ENCODE data around the gene CBLB. TPM values are rescaled to one million over a fixed set of nuclear protein-coding genes. Genes with fewer than 3 reads are reported as not detected.

The CBLB gene
- total and polyA plus RNA-seq, 2 of the 4 experiments (the other 2 are of a cell fraction), result 10.1 to 20.1 TPM

- H3K4ac ChIP-seq (ENCODE audit: low read depth, low read length), result no peak overlapping the region
- H4K8ac ChIP-seq (ENCODE audit: low read depth in 2 of 2, low read length in 2 of 2), result no peak overlapping the region
- no peaks in the 10 kb centered on the region for H3K9me3 ChIP-seq (ENCODE audit: control insufficient read depth, insufficient read depth, low read length)
- ATAC-seq (ENCODE audit: low read depth), result no peak
- dilution Hi-C loops (cut with HindIII; ENCODE audit: low sequenced_read_pairs, unreplicated experiment) (no loop called here), in situ Hi-C loops (cut with MboI; ENCODE audit: low sequenced_read_pairs) (no loop called here), intact Hi-C loops (cut with micrococcal nuclease) (no loop called here)
- H3K36me3 ChIP-seq (ENCODE audit: control insufficient read depth, insufficient read depth, low read length), result peaks cover 10% of the 10 kb centered on the region
- H2BK120ac ChIP-seq (ENCODE audit: low read depth, low read length), result no peak overlapping the region
- DNase-seq, result no peak
- no TSS peak for BruUV-seq (replicated peaks)
- H3K18ac ChIP-seq (ENCODE audit: low read depth, low read length), result no peak overlapping the region
- TF ChIP-seq MAFK (IDR thresholded peaks at IDR 0.05; ENCODE audit: low read depth, low read length) (no peak), NFE2L2 (IDR thresholded peaks at IDR 0.05; ENCODE audit: low read depth, low read length) (no peak), CTCF (conservative IDR thresholded peaks at IDR 0.05; ENCODE audit: low read depth, low read length) (no peak), CHD1 (IDR thresholded peaks at IDR 0.05; ENCODE audit: low read depth, low read length) (no peak), MXI1 (IDR thresholded peaks at IDR 0.05; ENCODE audit: borderline replicate concordance, low read depth, low read length) (no peak), USF2 (IDR thresholded peaks at IDR 0.05; ENCODE audit: low read depth, low read length) (no peak)
- H4K5ac ChIP-seq (ENCODE audit: low read depth, low read length), result no peak overlapping the region
- ChIA-PET CTCF (interaction anchor here (1.2 kb wide), 1 partner anchor 590 kb away, joined by 3 read pairs; no protein-coding TSS in a partner anchor), POLR2A (ENCODE audit: unreplicated experiment) (no interaction called here)
- H3K9ac ChIP-seq (ENCODE audit: low read depth, low read length), result no peak overlapping the region
- H3K79me1 ChIP-seq (ENCODE audit: low read depth in 1 of 2, low read length in 2 of 2), result no peaks in the 10 kb centered on the region
- H3K9me1 ChIP-seq (ENCODE audit: insufficient read depth, low read length), result no peaks in the 10 kb centered on the region
- H2BK5ac ChIP-seq (ENCODE audit: low read depth, low read length, poor library complexity, severe bottlenecking), result no peak overlapping the region
- H2AK5ac ChIP-seq (ENCODE audit: low read depth, low read length), result no peak overlapping the region
- H3K4me2 ChIP-seq (ENCODE audit: low read depth, low read length), result no peak overlapping the region
- H3K14ac ChIP-seq (replicated peaks; ENCODE audit: low read depth, low read length), result no peak overlapping the region
- no peaks in the 10 kb centered on the region for H3K4me1 ChIP-seq (ENCODE audit: control insufficient read depth, insufficient read depth, low read length)
- H3K23ac ChIP-seq (ENCODE audit: low read depth, low read length), result no peak overlapping the region
- H4K91ac ChIP-seq (ENCODE audit: insufficient read depth, low read depth, low read length), result no peak overlapping the region
- no peak overlapping the region for H2BK20ac ChIP-seq (ENCODE audit: low read depth, low read length)
- no peak overlapping the region for H2AK9ac ChIP-seq (replicated peaks; ENCODE audit: low read depth, low read length, poor library complexity)
- WGBS, 2 experiments (ENCODE audit: extremely low coverage in 2 of 2, insufficient read length in 1 of 2), result no CpG with 5 or more reads among the region's 3 CpGs
- no peaks in the 10 kb centered on the region for H3K27me3 ChIP-seq (ENCODE audit: control insufficient read depth, insufficient read depth, low read length)
- no peak overlapping the region for H3K4me3 ChIP-seq (ENCODE audit: insufficient read depth, low read depth, low read length)
- H4K20me1 ChIP-seq (ENCODE audit: insufficient read depth, low read length), result no peaks in the 10 kb centered on the region
- no peak overlapping the region for H2AFZ ChIP-seq (replicated peaks; ENCODE audit: low read length, poor library complexity)
- no peak overlapping the region for H3K56ac ChIP-seq (ENCODE audit: extremely low read depth, insufficient read depth, low read length)
- H2BK15ac ChIP-seq (ENCODE audit: low read depth, low read length), result no peak overlapping the region
- no peak overlapping the region for H3K27ac ChIP-seq (ENCODE audit: insufficient read depth, low read length)
Measured at GRCh38 chr3:105722943-105723556, 145.8 kb downstream of the CBLB start.
